Stomach smooth muscle (tissue), 2 donors: ENCODE data around the gene DPYSL5.

ENCODE experiments used
- H3K27ac ChIP-seq: one replicate; pipeline ENCODE4 v1.7.0; 2013; ENCODE audit warnings: mild to moderate bottlenecking, low read length, inconsistent platforms
- H3K27me3 ChIP-seq, 2 donors: one replicate each; pipeline ENCODE4 v1.7.0; 2013; ENCODE audit warnings: low read length in 2 of 2; ENCODE audit not compliant: insufficient read depth in 2 of 2, control insufficient read depth in 1 of 2
- H3K36me3 ChIP-seq, 2 donors: one replicate each; pipeline ENCODE4 v1.7.0; 2013; ENCODE audit warnings: low read length in 2 of 2; ENCODE audit not compliant: control insufficient read depth in 2 of 2, insufficient read depth in 2 of 2
- H3K4me1 ChIP-seq: one replicate; pipeline ENCODE4 v1.7.0; 2013; ENCODE audit warnings: low read length; ENCODE audit not compliant: control insufficient read depth, insufficient read depth
- H3K4me3 ChIP-seq, 2 donors: one replicate each; pipeline ENCODE4 v1.7.0; 2013; ENCODE audit warnings: low read length in 2 of 2
- H3K9ac ChIP-seq, 2 donors: one replicate each; pipeline ENCODE4 v1.7.0; 2013; ENCODE audit warnings: low read length in 2 of 2, mild to moderate bottlenecking in 1 of 2
- H3K9me3 ChIP-seq, 2 donors: one replicate each; pipeline ENCODE4 v1.7.0; 2013; ENCODE audit warnings: low read length in 2 of 2; ENCODE audit not compliant: control insufficient read depth in 2 of 2
- donor health status: healthy.
- donor health status: Pancreatic carcinoma.

DPYSL5 gene

DNA sequence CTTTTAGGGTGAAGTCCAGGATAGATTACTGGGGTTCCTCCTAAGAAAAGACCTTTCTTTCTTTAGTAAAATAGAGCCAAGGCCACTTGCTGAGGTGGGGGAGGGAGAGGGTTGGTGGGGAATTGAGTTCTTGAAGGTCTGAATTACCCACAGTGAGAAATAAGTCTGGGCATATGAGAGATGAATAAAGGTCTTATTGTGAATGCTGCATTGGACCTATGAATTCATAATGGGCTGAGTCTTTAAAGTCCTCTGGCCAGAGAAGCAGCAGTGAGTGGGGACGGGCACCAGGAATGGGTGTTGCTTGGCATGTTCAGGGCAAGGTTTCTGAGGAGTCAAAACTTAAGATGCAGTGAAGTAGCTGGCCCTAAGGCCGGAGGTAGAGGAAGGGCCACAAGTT lies 133.0 kb downstream of the DPYSL5 start:
- Histone ChIP-seq H3K9me3 (no peaks in the 10 kb centered on the region), H3K36me3 (peaks cover 0 to 5% of the 10 kb centered on the region in 2 donors), H3K4me1 (peaks cover 20% of the 10 kb centered on the region), H3K4me3 (no peak overlapping the region), H3K9ac (peak overlapping the region in 1 of 2 donors; percentile 3), H3K27me3 (no peaks in the 10 kb centered on the region), H3K27ac (peak overlapping the region; percentile 60)

DNA sequence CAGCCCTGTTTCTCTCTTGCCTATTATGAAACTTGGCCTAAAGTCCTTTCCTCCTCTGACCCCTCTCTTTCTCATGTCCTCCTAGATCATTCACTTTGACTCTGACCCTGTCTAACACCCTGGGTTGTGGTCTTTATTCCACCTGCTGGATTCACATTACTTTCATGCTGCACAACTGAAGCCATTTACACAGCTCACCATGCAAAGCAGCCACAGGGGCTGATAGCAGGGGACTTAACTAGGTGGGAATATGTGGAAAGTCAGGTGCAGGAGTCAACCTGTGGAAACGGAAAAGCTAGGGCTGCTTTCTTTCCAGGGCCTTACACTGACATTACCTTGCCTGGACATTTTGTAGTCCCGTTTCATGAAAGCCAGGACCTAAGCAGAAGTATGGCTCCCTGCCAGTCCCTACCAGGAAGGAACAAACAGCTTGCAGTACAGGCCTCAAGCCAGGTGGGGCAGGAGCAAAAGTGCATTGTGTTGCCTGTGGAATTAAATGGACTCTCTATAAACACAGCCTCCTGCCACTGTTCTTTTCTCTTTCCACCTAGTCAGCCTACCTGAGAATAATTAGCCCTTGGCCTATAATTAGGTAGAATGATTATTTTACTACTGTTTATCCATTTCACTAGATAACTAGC lies 134.3 kb downstream of the DPYSL5 start:
- H3K27ac ChIP-seq = peak overlapping the region; percentile 60
- no peaks in the 10 kb centered on the region for H3K9me3 ChIP-seq
- no peaks in the 10 kb centered on the region for H3K27me3 ChIP-seq
- H3K9ac ChIP-seq = no peak overlapping the region
- H3K4me3 ChIP-seq = no peak overlapping the region
- H3K4me1 ChIP-seq = peaks cover 20% of the 10 kb centered on the region
- H3K36me3 ChIP-seq = peaks cover 0 to 5% of the 10 kb centered on the region in 2 donors

DNA sequence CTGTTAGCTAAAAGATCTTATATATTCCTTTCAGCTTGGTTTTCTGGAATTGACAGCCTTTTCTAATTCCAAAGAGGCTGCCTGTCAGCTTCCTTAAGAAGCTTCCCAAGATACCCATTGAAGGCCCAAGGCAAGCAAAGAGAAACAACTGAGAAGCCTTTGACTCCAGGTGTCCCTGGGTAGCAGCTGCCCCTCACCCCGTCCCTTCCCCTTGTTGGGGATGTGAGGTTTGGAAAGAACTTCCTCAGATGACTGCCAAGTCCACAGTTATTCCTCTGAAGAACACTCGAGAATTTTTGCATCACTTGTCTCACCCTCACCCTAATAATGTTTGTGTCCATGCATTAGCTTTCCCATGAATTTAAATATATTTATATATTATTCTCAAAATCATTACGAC lies 135.8 kb downstream of the DPYSL5 start:
- H3K27ac ChIP-seq = no peak overlapping the region
- no peak overlapping the region for H3K9ac ChIP-seq
- H3K9me3 ChIP-seq = no peaks in the 10 kb centered on the region
- H3K36me3 ChIP-seq = peaks cover 0 to 7% of the 10 kb centered on the region in 2 donors
- H3K4me3 ChIP-seq = no peak overlapping the region
- H3K4me1 ChIP-seq = peaks cover 20% of the 10 kb centered on the region
- no peaks in the 10 kb centered on the region for H3K27me3 ChIP-seq

- no peak overlapping the region for H3K9ac ChIP-seq
- H3K4me1 ChIP-seq = peaks cover 13% of the 10 kb centered on the region
- no peak overlapping the region for H3K27ac ChIP-seq
- H3K27me3 ChIP-seq = no peaks in the 10 kb centered on the region
- H3K36me3 ChIP-seq = peaks cover 0 to 7% of the 10 kb centered on the region in 2 donors
- H3K4me3 ChIP-seq = no peak overlapping the region
- H3K9me3 ChIP-seq = no peaks in the 10 kb centered on the region
Observed at GRCh38 chr2:26985807-26986206, 137.9 kb downstream of the DPYSL5 start.

DNA sequence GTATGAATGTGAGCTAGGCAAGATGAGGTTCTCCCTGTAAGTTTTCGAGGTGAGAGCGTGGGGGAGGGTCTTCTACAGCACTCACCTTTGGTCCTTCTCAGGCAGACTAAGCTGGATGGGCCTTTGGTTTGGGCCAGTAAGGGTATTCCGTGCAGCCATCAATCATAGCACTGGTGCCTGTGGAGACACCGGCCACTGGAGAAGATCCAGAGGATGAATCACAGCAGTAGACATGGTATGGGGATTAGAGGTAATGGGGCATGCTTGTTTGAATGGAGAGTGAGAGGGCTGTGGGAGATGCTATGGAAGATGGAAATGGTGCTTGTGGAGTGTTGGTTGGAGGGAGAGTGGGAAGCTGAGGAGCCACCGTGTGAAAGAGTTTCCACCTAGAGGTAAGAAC lies 138.6 kb downstream of the DPYSL5 start:
- Histone ChIP-seq H3K4me3 (no peak overlapping the region), H3K27ac (no peak overlapping the region), H3K27me3 (no peaks in the 10 kb centered on the region), H3K9ac (no peak overlapping the region), H3K9me3 (no peaks in the 10 kb centered on the region), H3K36me3 (peaks cover 0 to 7% of the 10 kb centered on the region in 2 donors), H3K4me1 (peaks cover 12% of the 10 kb centered on the region)

DNA sequence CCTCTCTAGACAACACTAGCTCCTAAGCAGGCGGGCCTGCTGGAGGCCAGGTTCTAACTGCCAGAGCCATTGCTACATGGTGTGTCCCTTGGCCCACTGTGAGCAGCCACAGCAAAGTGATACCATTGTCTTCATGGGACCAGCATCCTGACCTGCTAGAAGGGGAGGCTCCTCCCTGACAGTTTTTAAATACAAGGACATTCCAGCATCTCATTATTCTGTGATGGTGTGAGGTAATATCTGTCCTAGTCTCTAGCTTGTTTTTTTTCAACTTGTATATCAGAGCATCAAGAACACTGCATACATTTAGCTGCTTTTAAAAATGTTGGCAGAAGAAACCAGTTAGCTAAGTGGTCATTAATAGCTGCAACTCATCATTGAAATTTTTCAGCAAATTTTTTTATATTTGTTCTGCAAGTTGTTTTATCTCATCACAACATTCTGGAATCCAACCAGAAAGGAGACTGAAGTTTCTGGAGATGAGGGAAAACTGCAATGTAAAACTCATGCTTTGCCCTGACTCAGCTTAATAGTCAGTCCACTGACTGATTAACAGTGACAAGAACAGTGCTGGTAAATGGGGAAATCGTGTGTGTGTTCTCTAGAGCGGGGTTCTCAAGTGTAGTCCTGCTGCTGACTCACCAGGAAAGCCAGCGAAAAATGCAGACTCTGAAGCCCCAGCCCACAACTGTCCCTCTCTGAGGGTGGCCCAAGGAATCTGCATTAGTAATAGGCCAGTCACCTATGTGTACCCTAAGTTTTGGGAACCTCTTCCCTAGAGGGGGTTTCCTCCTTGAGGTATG lies 140.3 kb downstream of the DPYSL5 start:
- H3K4me3 ChIP-seq = no peak overlapping the region
- H3K4me1 ChIP-seq = no peaks in the 10 kb centered on the region
- H3K9ac ChIP-seq = no peak overlapping the region
- peaks cover 0 to 7% of the 10 kb centered on the region in 2 donors for H3K36me3 ChIP-seq
- H3K27me3 ChIP-seq = no peaks in the 10 kb centered on the region
- H3K9me3 ChIP-seq = no peaks in the 10 kb centered on the region
- H3K27ac ChIP-seq = no peak overlapping the region

GRCh38 chr2:26989156-26989555 lies 141.2 kb downstream of the DPYSL5 start:
- Histone ChIP-seq H3K36me3 (peaks cover 0 to 7% of the 10 kb centered on the region in 2 donors), H3K27ac (no peak overlapping the region), H3K4me1 (no peaks in the 10 kb centered on the region), H3K27me3 (no peaks in the 10 kb centered on the region), H3K9me3 (no peaks in the 10 kb centered on the region), H3K9ac (no peak overlapping the region), H3K4me3 (no peak overlapping the region)

- H3K27me3 ChIP-seq = no peaks in the 10 kb centered on the region
- H3K4me1 ChIP-seq = no peaks in the 10 kb centered on the region
- no peaks in the 10 kb centered on the region for H3K9me3 ChIP-seq
- peaks cover 0 to 2% of the 10 kb centered on the region in 2 donors for H3K36me3 ChIP-seq
- no peak overlapping the region for H3K4me3 ChIP-seq
- no peak overlapping the region for H3K9ac ChIP-seq
- H3K27ac ChIP-seq = no peak overlapping the region
Observed at GRCh38 chr2:26991717-26992116, 143.8 kb downstream of the DPYSL5 start.

DNA sequence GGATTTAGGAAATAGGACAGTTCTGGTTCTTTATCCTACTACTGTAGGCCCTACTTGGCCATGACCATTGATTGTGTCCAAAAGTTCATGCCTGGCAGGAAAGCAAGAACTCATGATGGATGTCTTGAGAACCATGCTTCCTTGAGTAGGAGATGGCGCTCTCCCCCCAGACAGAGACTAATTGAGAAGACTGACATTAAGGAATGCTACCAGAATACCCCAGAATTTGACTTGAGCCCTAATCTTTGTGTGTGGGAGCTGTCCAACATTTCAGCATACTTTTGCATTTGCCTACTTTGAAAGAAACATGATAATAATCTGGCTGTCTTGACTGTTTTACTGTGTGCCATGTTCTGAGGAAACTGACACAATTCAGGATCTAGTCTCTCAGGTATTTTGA lies 145.8 kb downstream of the DPYSL5 start:
- no peak overlapping the region for H3K27ac ChIP-seq
- H3K27me3 ChIP-seq = no peaks in the 10 kb centered on the region
- no peak overlapping the region for H3K9ac ChIP-seq
- H3K9me3 ChIP-seq = no peaks in the 10 kb centered on the region
- no peak overlapping the region for H3K4me3 ChIP-seq
- H3K36me3 ChIP-seq = no peaks in the 10 kb centered on the region
- H3K4me1 ChIP-seq = no peaks in the 10 kb centered on the region

GRCh38 chr2:26994983-26995382 lies 147.1 kb downstream of the DPYSL5 start:
- Histone ChIP-seq H3K27me3 (no peaks in the 10 kb centered on the region), H3K9ac (no peak overlapping the region), H3K9me3 (no peaks in the 10 kb centered on the region), H3K4me3 (no peak overlapping the region), H3K27ac (no peak overlapping the region), H3K4me1 (no peaks in the 10 kb centered on the region), H3K36me3 (no peaks in the 10 kb centered on the region)

DNA sequence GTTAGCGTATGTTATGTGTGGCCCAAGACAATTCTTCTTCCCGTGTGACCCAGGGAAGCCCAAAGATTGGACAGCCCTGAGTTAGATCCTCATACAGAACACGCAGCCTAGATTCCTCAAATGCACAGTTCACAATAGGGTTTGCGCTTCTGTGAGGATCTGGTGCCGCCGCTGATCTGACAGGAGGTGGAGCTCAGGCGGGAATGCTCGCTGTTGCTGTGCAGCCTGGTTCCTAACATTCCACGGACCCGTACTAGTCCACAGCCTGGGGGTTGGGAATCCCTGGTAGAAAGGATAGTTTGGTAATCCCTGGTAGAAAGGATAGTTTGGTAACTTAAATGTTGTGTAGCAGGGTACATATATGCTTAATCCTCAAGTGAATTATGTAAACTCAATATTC lies 149.5 kb downstream of the DPYSL5 start:
- Histone ChIP-seq H3K36me3 (no peaks in the 10 kb centered on the region), H3K9me3 (no peaks in the 10 kb centered on the region), H3K27me3 (no peaks in the 10 kb centered on the region), H3K4me1 (no peaks in the 10 kb centered on the region), H3K27ac (no peak overlapping the region), H3K4me3 (no peak overlapping the region), H3K9ac (no peak overlapping the region)
